NB4 (cell line): ENCODE measurements around the gene CORIN.
"Not testable (repeated sequence)": the region's sequence is repeated elsewhere in the genome, so short reads cannot be mapped to it uniquely, and the experiment has no call there.

Experiments used
- DNase-seq: peaks from one replicate; pipeline ENCODE4 v3.0.0; 2010; ENCODE audit warnings: low read depth
- H3K4me3 ChIP-seq: one replicate; pipeline ENCODE4 v1.5.1; 2011; ENCODE audit warnings: mild to moderate bottlenecking, low read depth, low read length, moderate library complexity
- CTCF ChIP-seq: IDR thresholded peaks from one replicate; pipeline ENCODE4 v1.5.1; 2012; ENCODE audit warnings: low read depth, low read length
- MYC ChIP-seq: IDR thresholded peaks from 2 replicates; pipeline ENCODE4 v1.6.1; 2011; ENCODE audit warnings: low read depth, low read length
- POLR2A ChIP-seq: IDR thresholded peaks from 2 replicates; pipeline ENCODE4 v1.6.1; 2011; ENCODE audit warnings: mild to moderate bottlenecking; ENCODE audit not compliant: insufficient read length; ENCODE audit errors: extremely low read depth
- TF ChIP-seq, protein P1 (sequence below): IDR thresholded peaks from 2 replicates; pipeline ENCODE4 v1.6.1; 2011; ENCODE audit warnings: low read depth, low read length

CORIN gene

DNA sequence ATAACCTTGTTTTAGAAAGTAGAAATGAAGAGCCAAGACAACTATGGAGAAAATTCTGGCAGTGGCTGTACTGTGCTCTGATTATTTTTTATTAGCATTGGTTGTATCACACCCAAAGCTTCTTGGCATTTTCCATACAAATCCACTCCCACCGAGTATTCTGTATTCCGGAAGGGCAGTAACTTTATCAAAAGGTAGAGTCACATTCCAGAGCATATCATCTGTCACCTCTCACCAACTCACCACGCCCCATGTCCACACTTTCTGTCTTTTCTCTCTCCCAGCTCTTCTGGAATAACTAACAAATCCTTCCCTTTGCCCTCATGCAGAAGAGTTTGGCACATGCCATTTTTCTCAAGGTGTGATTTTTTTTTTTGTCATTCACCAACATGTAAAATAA lies 52.7 kb downstream of the CORIN start:
- TF ChIP-seq, protein P1, sequence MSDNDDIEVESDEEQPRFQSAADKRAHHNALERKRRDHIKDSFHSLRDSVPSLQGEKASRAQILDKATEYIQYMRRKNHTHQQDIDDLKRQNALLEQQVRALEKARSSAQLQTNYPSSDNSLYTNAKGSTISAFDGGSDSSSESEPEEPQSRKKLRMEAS = no peak
- no peak for TF ChIP-seq CTCF
- TF ChIP-seq MYC = no peak
- no peak for TF ChIP-seq POLR2A
- no peak overlapping the region for H3K4me3 ChIP-seq
- no peak for DNase-seq

- no peak for TF ChIP-seq POLR2A
- no peak for TF ChIP-seq CTCF
- TF ChIP-seq, protein P1 = no peak
- TF ChIP-seq MYC = no peak
- no peak for DNase-seq
- no peak overlapping the region for H3K4me3 ChIP-seq
Observed at GRCh38 chr4:47784222-47784621, 53.6 kb downstream of the CORIN start.

GRCh38 chr4:47776353-47776752 lies 61.5 kb downstream of the CORIN start:
- DNase-seq = no peak
- no peak for TF ChIP-seq MYC
- no peak for TF ChIP-seq CTCF
- no peak for TF ChIP-seq POLR2A
- TF ChIP-seq, protein P1 = no peak
- no peak overlapping the region for H3K4me3 ChIP-seq

DNA sequence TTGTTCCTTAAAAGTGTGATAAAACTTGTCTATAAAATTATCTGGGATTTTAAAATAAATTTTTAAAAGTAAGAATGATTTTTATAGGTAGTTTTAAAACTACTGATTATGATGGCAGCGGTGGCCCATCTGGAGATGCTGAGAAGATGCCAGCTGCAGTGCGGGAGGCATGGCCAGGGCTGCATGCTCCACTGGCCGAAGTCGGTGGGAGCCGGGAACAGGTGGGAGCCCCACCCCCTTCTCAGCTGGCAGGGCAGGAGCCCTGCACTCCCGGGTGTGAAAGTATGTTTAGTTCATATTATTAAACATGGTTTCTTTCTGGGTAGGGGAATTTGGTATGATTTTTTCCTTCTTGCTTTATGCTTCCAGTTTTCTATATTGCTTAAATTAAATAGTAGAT lies 63.8 kb downstream of the CORIN start:
- no peak for DNase-seq
- no peak overlapping the region for H3K4me3 ChIP-seq
- TF ChIP-seq CTCF (no peak), POLR2A (no peak), MYC (no peak)
- TF ChIP-seq, protein P1 = no peak

- no peak overlapping the region for H3K4me3 ChIP-seq
- TF ChIP-seq POLR2A (no peak), CTCF (no peak), MYC (no peak)
- TF ChIP-seq, protein P1 = no peak
- DNase-seq = no peak
Observed at GRCh38 chr4:47771020-47771419, 66.8 kb downstream of the CORIN start.

GRCh38 chr4:47767956-47768355 lies 69.9 kb downstream of the CORIN start:
- H3K4me3 ChIP-seq, DNase-seq: not testable (repeated sequence)
